ENCODE data around the gene TRPM2. TPM values are rescaled to one million over a fixed set of nuclear protein-coding genes. Genes with fewer than 3 reads are reported as not detected.

TRPM2 gene
- total RNA-seq, 1 experiment from 2014 or later = 0.26 TPM

DNA sequence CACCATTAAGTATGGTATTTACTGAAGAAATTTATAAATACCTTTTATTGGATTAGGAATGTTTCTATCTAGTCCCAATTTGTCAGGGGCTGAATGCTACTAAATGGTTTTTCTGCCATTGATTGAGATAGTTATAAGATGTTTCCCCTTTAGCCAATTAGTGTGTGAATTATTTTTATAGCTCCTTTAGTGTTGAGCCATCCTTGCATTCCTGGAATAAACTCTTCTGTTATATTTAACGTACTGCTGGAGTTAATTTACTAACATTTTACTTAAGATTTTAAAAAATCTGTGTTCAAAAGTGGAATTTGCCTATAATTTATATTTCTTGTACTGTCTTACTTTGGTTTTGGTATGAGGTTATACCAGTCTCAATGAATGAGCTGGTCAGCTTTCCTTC, 76.5 kb downstream of the TRPM2 start:
- POLR2A ChIA-PET = no interaction called here
- Histone ChIP-seq H3K4me3 (ENCODE audit: low read depth in 2 of 2, low read length in 2 of 2) (no peak overlapping the region), H3K36me3 (ENCODE audit: control insufficient read depth, insufficient read depth, low read length) (no peaks in the 10 kb centered on the region; the same call in 1 of the 2 replicates), H3K27ac (ENCODE audit: low read length) (no peak overlapping the region), H3K4me1 (ENCODE audit: control insufficient read depth, insufficient read depth, low read length) (no peaks in the 10 kb centered on the region), H3K27me3 (ENCODE audit: control insufficient read depth, insufficient read depth, low read length) (no peaks in the 10 kb centered on the region), H3K9me3 (ENCODE audit: control insufficient read depth, insufficient read depth, low read depth, low read length) (no peaks in the 10 kb centered on the region; the same call in 1 of the 2 replicates)
- DNase-seq (ENCODE audit: low read depth, low spot score) = no peak
- in situ Hi-C loops (cut with HindIII; ENCODE audit: low pct_unique_long_range_greater_than_20kb, low sequenced_read_pairs) = no loop called here
- CTCF ChIA-PET = no interaction called here
- intact Hi-C loops (cut with micrococcal nuclease; ENCODE audit: unreplicated experiment) = no loop called here
- TF ChIP-seq SIN3A (IDR thresholded peaks at IDR 0.05; ENCODE audit: borderline replicate concordance, insufficient read depth, low read depth, low read length) (no peak), POLR2AphosphoS5 (IDR thresholded peaks at IDR 0.05; ENCODE audit: low read depth, low read length) (no peak), TCF7L2 (IDR thresholded peaks at IDR 0.05; ENCODE audit: low read depth, low read length) (no peak)
- TF ChIP-seq, protein P1, sequence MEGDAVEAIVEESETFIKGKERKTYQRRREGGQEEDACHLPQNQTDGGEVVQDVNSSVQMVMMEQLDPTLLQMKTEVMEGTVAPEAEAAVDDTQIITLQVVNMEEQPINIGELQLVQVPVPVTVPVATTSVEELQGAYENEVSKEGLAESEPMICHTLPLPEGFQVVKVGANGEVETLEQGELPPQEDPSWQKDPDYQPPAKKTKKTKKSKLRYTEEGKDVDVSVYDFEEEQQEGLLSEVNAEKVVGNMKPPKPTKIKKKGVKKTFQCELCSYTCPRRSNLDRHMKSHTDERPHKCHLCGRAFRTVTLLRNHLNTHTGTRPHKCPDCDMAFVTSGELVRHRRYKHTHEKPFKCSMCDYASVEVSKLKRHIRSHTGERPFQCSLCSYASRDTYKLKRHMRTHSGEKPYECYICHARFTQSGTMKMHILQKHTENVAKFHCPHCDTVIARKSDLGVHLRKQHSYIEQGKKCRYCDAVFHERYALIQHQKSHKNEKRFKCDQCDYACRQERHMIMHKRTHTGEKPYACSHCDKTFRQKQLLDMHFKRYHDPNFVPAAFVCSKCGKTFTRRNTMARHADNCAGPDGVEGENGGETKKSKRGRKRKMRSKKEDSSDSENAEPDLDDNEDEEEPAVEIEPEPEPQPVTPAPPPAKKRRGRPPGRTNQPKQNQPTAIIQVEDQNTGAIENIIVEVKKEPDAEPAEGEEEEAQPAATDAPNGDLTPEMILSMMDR (IDR thresholded peaks at IDR 0.05) = no peak
- TF ChIP-seq, protein P2, sequence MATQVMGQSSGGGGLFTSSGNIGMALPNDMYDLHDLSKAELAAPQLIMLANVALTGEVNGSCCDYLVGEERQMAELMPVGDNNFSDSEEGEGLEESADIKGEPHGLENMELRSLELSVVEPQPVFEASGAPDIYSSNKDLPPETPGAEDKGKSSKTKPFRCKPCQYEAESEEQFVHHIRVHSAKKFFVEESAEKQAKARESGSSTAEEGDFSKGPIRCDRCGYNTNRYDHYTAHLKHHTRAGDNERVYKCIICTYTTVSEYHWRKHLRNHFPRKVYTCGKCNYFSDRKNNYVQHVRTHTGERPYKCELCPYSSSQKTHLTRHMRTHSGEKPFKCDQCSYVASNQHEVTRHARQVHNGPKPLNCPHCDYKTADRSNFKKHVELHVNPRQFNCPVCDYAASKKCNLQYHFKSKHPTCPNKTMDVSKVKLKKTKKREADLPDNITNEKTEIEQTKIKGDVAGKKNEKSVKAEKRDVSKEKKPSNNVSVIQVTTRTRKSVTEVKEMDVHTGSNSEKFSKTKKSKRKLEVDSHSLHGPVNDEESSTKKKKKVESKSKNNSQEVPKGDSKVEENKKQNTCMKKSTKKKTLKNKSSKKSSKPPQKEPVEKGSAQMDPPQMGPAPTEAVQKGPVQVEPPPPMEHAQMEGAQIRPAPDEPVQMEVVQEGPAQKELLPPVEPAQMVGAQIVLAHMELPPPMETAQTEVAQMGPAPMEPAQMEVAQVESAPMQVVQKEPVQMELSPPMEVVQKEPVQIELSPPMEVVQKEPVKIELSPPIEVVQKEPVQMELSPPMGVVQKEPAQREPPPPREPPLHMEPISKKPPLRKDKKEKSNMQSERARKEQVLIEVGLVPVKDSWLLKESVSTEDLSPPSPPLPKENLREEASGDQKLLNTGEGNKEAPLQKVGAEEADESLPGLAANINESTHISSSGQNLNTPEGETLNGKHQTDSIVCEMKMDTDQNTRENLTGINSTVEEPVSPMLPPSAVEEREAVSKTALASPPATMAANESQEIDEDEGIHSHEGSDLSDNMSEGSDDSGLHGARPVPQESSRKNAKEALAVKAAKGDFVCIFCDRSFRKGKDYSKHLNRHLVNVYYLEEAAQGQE (IDR thresholded peaks at IDR 0.05; ENCODE audit: insufficient read depth in 1 of 2, low read depth in 2 of 2, low read length in 1 of 2) = no peak
- BruUV-seq (replicated peaks) = no TSS peak
- ATAC-seq = no peak

DNA sequence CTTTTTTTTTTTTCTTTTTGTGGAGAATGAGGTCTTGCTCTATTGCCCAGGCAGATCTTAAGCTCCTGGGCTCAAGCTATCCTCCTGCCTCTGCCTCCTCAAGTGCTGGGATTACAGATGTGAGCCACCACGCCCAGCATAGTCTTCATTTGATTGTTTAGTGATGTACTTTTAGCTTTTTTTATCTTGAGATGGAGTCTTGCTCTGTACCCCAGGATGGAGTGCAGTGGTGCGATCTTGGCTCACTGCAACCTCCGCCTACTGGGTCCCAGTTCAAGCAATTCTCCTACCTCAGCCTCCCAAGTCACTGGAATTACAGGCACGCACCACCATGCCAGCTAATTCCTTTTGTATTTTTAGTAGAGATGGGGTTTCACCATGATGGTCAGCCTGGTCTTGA, 77.9 kb downstream of the TRPM2 start:
- Histone ChIP-seq H3K4me1 (ENCODE audit: control insufficient read depth, insufficient read depth, low read length) (no peaks in the 10 kb centered on the region), H3K27me3 (ENCODE audit: control insufficient read depth, insufficient read depth, low read length) (no peaks in the 10 kb centered on the region), H3K4me3 (ENCODE audit: low read depth in 2 of 2, low read length in 2 of 2) (no peak overlapping the region), H3K9me3 (ENCODE audit: control insufficient read depth, insufficient read depth, low read depth, low read length) (no peaks in the 10 kb centered on the region; the same call in 1 of the 2 replicates), H3K36me3 (ENCODE audit: control insufficient read depth, insufficient read depth, low read length) (no peaks in the 10 kb centered on the region), H3K27ac (ENCODE audit: low read length) (no peak overlapping the region)
- no TSS peak for BruUV-seq (replicated peaks)
- intact Hi-C loops (cut with micrococcal nuclease; ENCODE audit: unreplicated experiment) = no loop called here
- ChIA-PET POLR2A (no interaction called here), CTCF (no interaction called here)
- ATAC-seq = no peak
- DNase-seq (ENCODE audit: low read depth, low spot score) = no peak
- TF ChIP-seq TCF7L2 (IDR thresholded peaks at IDR 0.05; ENCODE audit: low read depth, low read length) (no peak), POLR2AphosphoS5 (IDR thresholded peaks at IDR 0.05; ENCODE audit: low read depth, low read length) (no peak), SIN3A (IDR thresholded peaks at IDR 0.05; ENCODE audit: borderline replicate concordance, insufficient read depth, low read depth, low read length) (no peak)
- TF ChIP-seq, protein P2 (IDR thresholded peaks at IDR 0.05; ENCODE audit: insufficient read depth in 1 of 2, low read depth in 2 of 2, low read length in 1 of 2) = no peak
- TF ChIP-seq, protein P1 (IDR thresholded peaks at IDR 0.05) = no peak
- in situ Hi-C loops (cut with HindIII; ENCODE audit: low pct_unique_long_range_greater_than_20kb, low sequenced_read_pairs) = no loop called here
